ENCODE data around the gene RAPGEF6.

DNA sequence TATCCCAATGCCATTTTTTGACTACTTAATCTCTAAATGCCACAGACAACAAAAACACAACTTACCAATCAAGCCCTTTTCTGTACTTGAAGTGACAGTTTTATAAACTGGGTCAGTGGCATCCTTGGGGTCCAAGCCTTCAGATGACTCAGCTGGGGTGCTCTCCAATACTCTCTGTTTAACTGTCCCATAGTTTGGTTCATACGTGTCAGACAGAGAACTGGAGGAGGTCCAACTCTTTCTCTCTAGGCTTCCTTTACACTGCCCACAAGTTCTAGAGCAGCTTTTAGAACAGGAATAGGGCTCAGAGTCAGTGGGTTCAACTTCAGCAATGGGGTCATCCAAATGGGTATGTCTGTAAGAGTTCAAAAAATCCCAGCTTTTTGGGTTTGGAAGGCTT, 204.2 kb downstream of the RAPGEF6 start:
- TF ChIP-seq CTCF (IDR thresholded peaks at IDR 0.05) = no peak
- no peak for TF ChIP-seq POLR2A (IDR thresholded peaks at IDR 0.05)
